Measurements from ENCODE around the gene GALNT2.

DNA sequence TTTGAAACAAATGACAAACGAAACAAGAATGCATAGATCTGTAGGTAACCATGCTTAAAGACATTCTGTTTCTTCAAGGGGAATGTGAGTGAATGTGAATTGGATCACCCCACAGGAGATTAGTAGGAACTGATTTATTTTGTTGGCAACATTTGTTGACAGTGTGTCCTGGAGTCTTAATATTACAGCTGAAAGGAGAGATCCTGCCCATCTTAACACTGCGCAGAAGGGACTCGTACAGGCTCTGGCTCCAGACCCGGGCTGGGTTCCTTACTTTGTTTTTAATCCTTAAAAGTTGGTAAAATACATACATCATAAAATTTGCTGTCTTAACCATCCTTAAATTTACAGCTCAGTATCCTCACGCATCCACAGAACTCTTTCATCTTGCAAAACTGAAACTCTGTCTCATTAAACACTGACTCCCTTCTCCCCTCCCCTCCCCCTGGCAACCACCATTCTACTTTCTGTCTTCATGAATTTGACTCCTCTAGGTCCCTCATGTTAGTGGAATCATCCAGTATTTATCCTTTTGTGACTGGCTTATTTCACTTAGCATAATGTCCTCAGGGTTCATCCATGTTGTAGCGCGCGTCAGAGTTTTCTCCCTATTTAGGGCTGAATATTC is 74.1 kb downstream of the GALNT2 start:
- TF ChIP-seq, protein P1, sequence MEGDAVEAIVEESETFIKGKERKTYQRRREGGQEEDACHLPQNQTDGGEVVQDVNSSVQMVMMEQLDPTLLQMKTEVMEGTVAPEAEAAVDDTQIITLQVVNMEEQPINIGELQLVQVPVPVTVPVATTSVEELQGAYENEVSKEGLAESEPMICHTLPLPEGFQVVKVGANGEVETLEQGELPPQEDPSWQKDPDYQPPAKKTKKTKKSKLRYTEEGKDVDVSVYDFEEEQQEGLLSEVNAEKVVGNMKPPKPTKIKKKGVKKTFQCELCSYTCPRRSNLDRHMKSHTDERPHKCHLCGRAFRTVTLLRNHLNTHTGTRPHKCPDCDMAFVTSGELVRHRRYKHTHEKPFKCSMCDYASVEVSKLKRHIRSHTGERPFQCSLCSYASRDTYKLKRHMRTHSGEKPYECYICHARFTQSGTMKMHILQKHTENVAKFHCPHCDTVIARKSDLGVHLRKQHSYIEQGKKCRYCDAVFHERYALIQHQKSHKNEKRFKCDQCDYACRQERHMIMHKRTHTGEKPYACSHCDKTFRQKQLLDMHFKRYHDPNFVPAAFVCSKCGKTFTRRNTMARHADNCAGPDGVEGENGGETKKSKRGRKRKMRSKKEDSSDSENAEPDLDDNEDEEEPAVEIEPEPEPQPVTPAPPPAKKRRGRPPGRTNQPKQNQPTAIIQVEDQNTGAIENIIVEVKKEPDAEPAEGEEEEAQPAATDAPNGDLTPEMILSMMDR (IDR thresholded peaks at IDR 0.05), result no peak
- TF ChIP-seq POLR2A (IDR thresholded peaks at IDR 0.05), result no peak

Data from adrenal gland (tissue), 5 donors.